GM23338 (cell line): ENCODE results near the gene CCDC27.

Experiments used
- CTCF ChIP-seq, 2 experiments: fragments of 200-600 bp in 1 of 2; sonication (generic) in 1 of 2; conservative IDR thresholded peaks; 2 replicates each; pipeline versions ENCODE4 v1.5.1 to v1.6.1; 2016 to 2017; ENCODE audit warnings: antibody characterized with exemption in 2 of 2, low read depth in 2 of 2, mild to moderate bottlenecking in 2 of 2, moderate library complexity in 1 of 2
- EZH2phosphoT487 ChIP-seq: fragments of 200-600 bp; sonication (generic); IDR thresholded peaks from one replicate; pipeline ENCODE4 v1.8.1; 2018; ENCODE audit warnings: antibody characterized with exemption; ENCODE audit not compliant: unreplicated experiment

GRCh38 chr1:3772715-3773571 lies 20.7 kb downstream of the CCDC27 start, which contains the start of gene SMIM1:
- no peak for TF ChIP-seq EZH2phosphoT487
- TF ChIP-seq CTCF (conservative IDR thresholded peaks at IDR 0.05; ENCODE audit: low read depth in 2 of 2) = no peak
